Naive thymus-derived CD8-positive, alpha-beta T cell (primary cell): ENCODE results near the gene SLC6A3. TPM values are rescaled to one million over a fixed set of nuclear protein-coding genes. Genes with fewer than 3 reads are reported as not detected.

Source experiments
- ATAC-seq, 2 donors: fragments of 150-1000 bp; cut with Tn5 transposase in 1 of 2; sonication (Bioruptor Pico), chemical (Tn5 transposase) in 1 of 2; 1 replicate in 1 of 2; 2 replicates in 1 of 2; pipeline ENCODE4 v1.10.0; 2021; ENCODE audit warnings: mild to moderate bottlenecking in 2 of 2, moderate library complexity in 2 of 2
- POLR2A ChIA-PET: fragments of 350-600 bp; sonication (Branson Sonifier 250); formaldehyde crosslinking; loops from one replicate; lab custom pipeline; 2021; ENCODE audit warnings: antibody characterized with exemption; lab: Charles Lee
- DNase-seq, 10 donors: peaks; one replicate each; pipeline versions ENCODE4 v3.0.0 to v3.0.0-alpha.2; 2020 to 2022
- H3K27ac Mint-ChIP-seq, 10 donors: one replicate each; pipeline ENCODE4 v1.8.0; 2020 to 2022; ENCODE audit warnings: mild to moderate bottlenecking in 10 of 10, mixed read lengths in 10 of 10, moderate library complexity in 4 of 10, inconsistent platforms in 1 of 10
- H3K27me3 Mint-ChIP-seq, 5 donors: one replicate each; pipeline ENCODE4 v1.8.0; 2021 to 2022; ENCODE audit warnings: mixed read lengths in 5 of 5
- H3K36me3 Mint-ChIP-seq, 3 donors: one replicate each; pipeline ENCODE4 v1.8.0; 2020 to 2022; ENCODE audit warnings: mixed read lengths in 3 of 3, mild to moderate bottlenecking in 2 of 3, inconsistent platforms in 1 of 3
- H3K4me1 Mint-ChIP-seq, 4 donors: one replicate each; pipeline ENCODE4 v1.8.0; 2021 to 2022; ENCODE audit warnings: mixed read lengths in 4 of 4
- H3K4me3 Mint-ChIP-seq, 10 donors: one replicate each; pipeline ENCODE4 v1.8.0; 2020 to 2022; ENCODE audit warnings: mild to moderate bottlenecking in 10 of 10, mixed read lengths in 10 of 10, moderate library complexity in 6 of 10, inconsistent platforms in 1 of 10
- H3K9me3 Mint-ChIP-seq, 9 donors: one replicate each; pipeline ENCODE4 v1.8.0; 2020 to 2022; ENCODE audit warnings: mixed read lengths in 9 of 9, mild to moderate bottlenecking in 3 of 9, inconsistent platforms in 1 of 9, moderate library complexity in 1 of 9
- polyA plus RNA-seq, 3 donors: library from polyadenylated mRNA; unstranded; fragments of 300-500 nt; fragmentation: Illumina TruSeq; gene quantifications; one replicate each; pipeline ENCODE4 v1.2.3, GENCODE V29; 2021
- total RNA-seq, 8 experiments: library from RNA in 2 of 8; stranded (reverse) in 2 of 8; gene quantifications; one replicate each; pipeline ENCODE4 v1.2.3 and lab custom pipeline; 2021 to 2026

SLC6A3 gene
- total and polyA plus RNA-seq, 5 experiments from 2014 or later = 0.08 to 0.27 (median 0.09) TPM; not detected in 2

GRCh38 chr5:1413211-1413610 is 32.0 kb downstream of the SLC6A3 start:
- Mint-ChIP-seq H3K36me3 (no peaks in the 10 kb centered on the region), H3K4me1 (peaks cover 0 to 10% (median 5%) of the 10 kb centered on the region in 4 donors), H3K9me3 (peaks cover 0 to 4% (median 0%) of the 10 kb centered on the region in 9 donors), H3K27me3 (peaks cover 6 to 41% (median 20%) of the 10 kb centered on the region in 5 donors), H3K4me3 (no peak overlapping the region), H3K27ac (no peak overlapping the region)
- DNase-seq = peak in 1 of 10 donors; percentile 8
- no peak for ATAC-seq
- POLR2A ChIA-PET = no interaction called here

- no peak overlapping the region for H3K4me3 Mint-ChIP-seq
- POLR2A ChIA-PET = no interaction called here
- DNase-seq (peak in 1 of 10 donors; percentile 58), ATAC-seq (no peak)
- no peak overlapping the region for H3K27ac Mint-ChIP-seq
- peaks cover 6 to 44% (median 22%) of the 10 kb centered on the region in 5 donors for H3K27me3 Mint-ChIP-seq
- no peaks in the 10 kb centered on the region for H3K36me3 Mint-ChIP-seq
- peaks cover 0 to 9% (median 5%) of the 10 kb centered on the region in 4 donors for H3K4me1 Mint-ChIP-seq
- H3K9me3 Mint-ChIP-seq = peaks cover 0 to 4% (median 0%) of the 10 kb centered on the region in 9 donors
Measured at GRCh38 chr5:1412621-1413020, 32.6 kb downstream of the SLC6A3 start.

DNA sequence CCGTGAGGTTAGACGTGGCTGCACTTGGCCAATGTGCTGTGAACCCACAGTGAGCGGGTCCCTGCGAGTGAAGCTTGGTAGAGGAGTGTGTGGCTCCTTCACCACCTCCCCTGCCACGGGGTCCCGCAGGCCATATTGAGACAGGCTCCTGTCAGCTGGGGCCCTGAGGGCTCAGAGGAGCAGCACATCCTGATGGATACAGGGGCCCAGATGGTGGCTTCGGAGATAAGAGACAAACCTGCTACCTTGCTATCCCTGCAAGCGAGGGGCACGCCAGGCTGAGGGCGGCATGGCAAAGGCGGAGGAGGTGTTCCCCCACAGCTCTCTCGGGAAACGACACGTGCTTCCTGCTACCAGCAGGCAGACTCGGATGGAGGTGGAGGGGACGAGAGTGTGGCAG is 33.1 kb downstream of the SLC6A3 start:
- Mint-ChIP-seq H3K36me3 (no peaks in the 10 kb centered on the region), H3K4me1 (peaks cover 0 to 9% (median 5%) of the 10 kb centered on the region in 4 donors), H3K27ac (no peak overlapping the region), H3K27me3 (peaks cover 6 to 48% (median 25%) of the 10 kb centered on the region in 5 donors), H3K9me3 (peaks cover 0 to 4% (median 0%) of the 10 kb centered on the region in 9 donors), H3K4me3 (no peak overlapping the region)
- DNase-seq (peak in 1 of 10 donors; percentile 38), ATAC-seq (no peak)
- POLR2A ChIA-PET = no interaction called here

- Mint-ChIP-seq H3K27ac (no peak overlapping the region), H3K27me3 (peaks cover 6 to 48% (median 25%) of the 10 kb centered on the region in 5 donors), H3K36me3 (no peaks in the 10 kb centered on the region), H3K9me3 (no peaks in the 10 kb centered on the region), H3K4me3 (no peak overlapping the region), H3K4me1 (peaks cover 0 to 6% (median 4%) of the 10 kb centered on the region in 4 donors)
- DNase-seq (peak in 1 of 10 donors; percentile 42), ATAC-seq (no peak)
- POLR2A ChIA-PET = no interaction called here
Measured at GRCh38 chr5:1411099-1411498, 34.1 kb downstream of the SLC6A3 start.

- Mint-ChIP-seq H3K27me3 (peaks cover 6 to 48% (median 25%) of the 10 kb centered on the region in 5 donors), H3K9me3 (no peaks in the 10 kb centered on the region), H3K36me3 (no peaks in the 10 kb centered on the region), H3K27ac (no peak overlapping the region), H3K4me1 (peaks cover 0 to 6% (median 4%) of the 10 kb centered on the region in 4 donors), H3K4me3 (no peak overlapping the region)
- DNase-seq (peak in 1 of 10 donors; percentile 40), ATAC-seq (no peak)
- POLR2A ChIA-PET = no interaction called here
Measured at GRCh38 chr5:1410156-1411014, 34.9 kb downstream of the SLC6A3 start.

GRCh38 chr5:1409381-1410110 is 35.7 kb downstream of the SLC6A3 start:
- Mint-ChIP-seq H3K27ac (no peak overlapping the region), H3K4me3 (no peak overlapping the region), H3K9me3 (no peaks in the 10 kb centered on the region), H3K27me3 (peaks cover 6 to 48% (median 25%) of the 10 kb centered on the region in 5 donors), H3K4me1 (peaks cover 0 to 6% (median 4%) of the 10 kb centered on the region in 4 donors), H3K36me3 (no peaks in the 10 kb centered on the region)
- POLR2A ChIA-PET = no interaction called here
- DNase-seq (peak in 3 of 10 donors; percentile 21 to 61 (median 26)), ATAC-seq (peak; percentile 32 to 41)

DNA sequence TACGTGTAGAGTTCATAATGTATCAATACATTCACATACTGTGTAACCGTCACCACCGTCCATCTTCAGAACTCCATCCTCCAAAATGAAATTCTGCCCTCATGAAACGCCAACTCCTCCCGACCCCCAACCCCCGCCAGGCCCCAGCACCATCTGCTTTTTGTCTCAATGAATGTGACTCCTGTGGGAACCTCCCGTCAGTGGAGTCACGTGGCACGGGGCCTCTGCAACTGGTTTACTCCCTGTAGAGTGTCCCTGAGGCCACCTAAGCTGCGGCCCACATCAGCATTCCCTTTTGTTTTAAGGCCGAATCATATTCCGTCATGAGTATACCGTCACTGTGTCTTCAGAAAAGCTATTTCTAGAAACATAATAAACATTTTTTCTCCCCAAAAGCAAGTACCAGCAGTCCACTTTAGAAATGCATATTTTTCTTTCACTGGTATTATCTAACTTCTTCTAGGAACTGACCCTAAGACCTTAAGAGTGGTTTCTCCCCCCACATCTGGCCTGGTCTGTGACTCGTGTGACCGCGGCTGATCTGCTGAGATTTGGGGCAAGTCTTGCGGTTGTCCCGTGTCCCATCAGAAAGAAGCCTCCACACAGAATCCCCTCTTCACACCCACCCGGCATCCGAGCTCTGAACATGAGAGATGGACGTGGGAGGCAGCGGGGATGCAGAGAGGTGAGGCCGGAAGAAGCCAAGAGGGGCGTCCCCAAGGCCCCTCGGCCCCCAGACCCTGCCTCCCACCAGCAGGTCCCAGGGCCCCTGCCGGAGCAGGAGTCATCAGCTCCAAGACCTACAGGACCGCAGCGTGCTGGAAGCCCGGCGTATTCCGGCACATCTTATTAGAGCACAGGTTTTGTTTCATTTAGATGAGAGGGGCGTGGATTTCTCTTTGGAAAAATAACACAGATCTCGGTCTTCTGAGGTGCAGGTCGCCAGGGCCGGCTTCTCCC is 38.3 kb downstream of the SLC6A3 start:
- H3K27ac Mint-ChIP-seq = no peak overlapping the region
- ATAC-seq (no peak), DNase-seq (peak in 1 of 10 donors; percentile 57)
- H3K36me3 Mint-ChIP-seq = no peaks in the 10 kb centered on the region
- H3K27me3 Mint-ChIP-seq = peaks cover 7 to 39% (median 28%) of the 10 kb centered on the region in 5 donors
- H3K4me3 Mint-ChIP-seq = no peak overlapping the region
- H3K4me1 Mint-ChIP-seq = peaks cover 0 to 9% (median 4%) of the 10 kb centered on the region in 4 donors
- POLR2A ChIA-PET = no interaction called here
- no peaks in the 10 kb centered on the region for H3K9me3 Mint-ChIP-seq

- DNase-seq = peak in 1 of 10 donors; percentile 42
- no peak overlapping the region for H3K4me3 Mint-ChIP-seq
- no peak overlapping the region for H3K27ac Mint-ChIP-seq
- ATAC-seq = no peak
- no peaks in the 10 kb centered on the region for H3K36me3 Mint-ChIP-seq
- H3K4me1 Mint-ChIP-seq = peaks cover 0 to 9% (median 4%) of the 10 kb centered on the region in 4 donors
- peaks cover 4 to 37% (median 23%) of the 10 kb centered on the region in 5 donors for H3K27me3 Mint-ChIP-seq
- H3K9me3 Mint-ChIP-seq = no peaks in the 10 kb centered on the region
- POLR2A ChIA-PET = no interaction called here
Measured at GRCh38 chr5:1405539-1406530, 39.4 kb downstream of the SLC6A3 start.

DNA sequence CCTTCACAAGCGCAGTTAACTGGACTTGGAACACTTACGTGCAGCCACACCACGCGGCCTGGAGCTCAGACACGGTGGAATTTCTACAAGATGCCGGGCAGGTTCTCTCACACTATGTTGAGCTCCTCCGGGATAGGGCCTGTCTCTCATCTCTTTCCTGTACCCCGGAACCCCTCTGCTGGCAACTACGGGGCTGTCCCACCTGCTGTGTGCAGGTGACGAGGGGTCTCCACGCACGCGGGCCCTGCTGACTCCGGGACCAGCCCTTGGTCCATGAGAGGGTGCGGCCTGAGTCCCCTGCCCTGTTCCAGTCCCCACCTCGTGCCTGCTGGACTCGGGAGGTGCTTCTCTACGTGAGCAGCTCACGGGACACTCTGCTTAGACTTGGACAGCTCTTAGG is 40.1 kb downstream of the SLC6A3 start:
- H3K36me3 Mint-ChIP-seq = no peaks in the 10 kb centered on the region
- POLR2A ChIA-PET = no interaction called here
- H3K27ac Mint-ChIP-seq = no peak overlapping the region
- no peak overlapping the region for H3K4me3 Mint-ChIP-seq
- H3K27me3 Mint-ChIP-seq = peaks cover 2 to 34% (median 18%) of the 10 kb centered on the region in 5 donors
- ATAC-seq (no peak), DNase-seq (peak in 1 of 10 donors; percentile 43)
- no peaks in the 10 kb centered on the region for H3K9me3 Mint-ChIP-seq
- peaks cover 0 to 7% (median 4%) of the 10 kb centered on the region in 4 donors for H3K4me1 Mint-ChIP-seq

GRCh38 chr5:1404062-1404461 is 41.2 kb downstream of the SLC6A3 start:
- Mint-ChIP-seq H3K9me3 (peaks cover 0 to 7% (median 0%) of the 10 kb centered on the region in 9 donors), H3K27ac (no peak overlapping the region), H3K36me3 (peaks cover 0 to 5% (median 0%) of the 10 kb centered on the region in 3 donors), H3K4me1 (peaks cover 0 to 3% (median 1%) of the 10 kb centered on the region in 4 donors), H3K4me3 (no peak overlapping the region), H3K27me3 (peaks cover 3 to 28% (median 13%) of the 10 kb centered on the region in 5 donors)
- POLR2A ChIA-PET = no interaction called here
- peak in 1 of 10 donors; percentile 52 for DNase-seq
- ATAC-seq = no peak
